WTC11 (cell line): ENCODE data around the gene TOP2B. TPM values are rescaled to one million over a fixed set of nuclear protein-coding genes. Genes with fewer than 3 reads are reported as not detected.

Experiments used
- ATAC-seq: fragments of 200-7000 bp; cut with Tn5 transposase; 2 replicates; pipeline ENCODE4 v1.10.0; 2021; ENCODE audit warnings: mild to moderate bottlenecking, moderate library complexity
- CTCF ChIA-PET: fragments of 300-600 bp; sonication (Branson Sonifier 250); formaldehyde crosslinking; loops from one replicate; lab custom pipeline; 2021; ENCODE audit warnings: antibody characterized with exemption; lab: Charles Lee
- POLR2A ChIA-PET: fragments of 350-600 bp; sonication (Branson Sonifier 250); formaldehyde crosslinking; loops from one replicate; lab custom pipeline; 2021; ENCODE audit warnings: antibody characterized with exemption; lab: Charles Lee
- DNase-seq: peaks from one replicate; pipeline ENCODE4 v3.0.0; 2021; ENCODE audit warnings: low spot score
- H3K27ac Mint-ChIP-seq: 2 replicates; pipeline ENCODE4 v1.8.0; 2021; ENCODE audit warnings: mixed read lengths
- H3K27me3 Mint-ChIP-seq: 2 replicates; pipeline ENCODE4 v1.8.0; 2021; ENCODE audit warnings: low read depth, mild to moderate bottlenecking, moderate library complexity, mixed read lengths
- H3K36me3 Mint-ChIP-seq: 2 replicates; pipeline ENCODE4 v1.8.0; 2021; ENCODE audit warnings: mixed read lengths
- H3K4me1 Mint-ChIP-seq: 2 replicates; pipeline ENCODE4 v1.8.0; 2022; ENCODE audit warnings: mixed read lengths
- H3K4me3 Mint-ChIP-seq: 2 replicates; pipeline ENCODE4 v1.8.0; 2021; ENCODE audit warnings: mild to moderate bottlenecking, moderate library complexity, mixed read lengths
- H3K9me3 Mint-ChIP-seq: 2 replicates; pipeline ENCODE4 v1.8.0; 2021; ENCODE audit warnings: mixed read lengths
- AR ChIP-seq: fragments of 250-450 bp; sonication (Bioruptor Pico); IDR thresholded peaks from 2 replicates; pipeline ENCODE4 v1.9.0; 2021; ENCODE audit warnings: mild to moderate bottlenecking
- ATF3 ChIP-seq: sonication (generic); formaldehyde crosslinking; conservative IDR thresholded peaks from 2 replicates; pipeline ENCODE4 v1.8.1; 2022; ENCODE audit warnings: mild to moderate bottlenecking, missing genetic modification reagents
- CREB1 ChIP-seq: sonication (generic); formaldehyde crosslinking; IDR thresholded peaks from 2 replicates; pipeline ENCODE4 v1.8.0; 2023; ENCODE audit warnings: mild to moderate bottlenecking, missing genetic modification reagents
- E2F4 ChIP-seq: sonication (generic); formaldehyde crosslinking; IDR thresholded peaks from 2 replicates; pipeline ENCODE4 v1.8.1; 2022; ENCODE audit warnings: low read depth, mild to moderate bottlenecking, moderate library complexity, missing genetic modification reagents, borderline replicate concordance
- GABPB1 ChIP-seq: sonication (generic); formaldehyde crosslinking; IDR thresholded peaks from 2 replicates; pipeline ENCODE4 v1.8.1; 2023; ENCODE audit warnings: mild to moderate bottlenecking, missing genetic modification reagents
- GTF2I ChIP-seq: fragments of 250-450 bp; sonication (Bioruptor Pico); conservative IDR thresholded peaks from 2 replicates; pipeline ENCODE4 v1.4.0; 2021; ENCODE audit warnings: mild to moderate bottlenecking
- IRF2 ChIP-seq: sonication (generic); formaldehyde crosslinking; IDR thresholded peaks from 2 replicates; pipeline ENCODE4 v1.8.0; 2022; ENCODE audit warnings: low read depth, missing genetic modification reagents, borderline replicate concordance
- JUN ChIP-seq: sonication (generic); formaldehyde crosslinking; IDR thresholded peaks from 2 replicates; pipeline ENCODE4 v1.8.0; 2023; ENCODE audit warnings: mild to moderate bottlenecking, missing genetic modification reagents
- MAX ChIP-seq: sonication (generic); formaldehyde crosslinking; IDR thresholded peaks from 2 replicates; pipeline ENCODE4 v1.8.0; 2022; ENCODE audit warnings: mild to moderate bottlenecking, missing genetic modification reagents
- MLX ChIP-seq: sonication (generic); formaldehyde crosslinking; IDR thresholded peaks from 2 replicates; pipeline ENCODE4 v1.8.1; 2023; ENCODE audit warnings: mild to moderate bottlenecking, missing genetic modification reagents, moderate library complexity
- MYBL2 ChIP-seq: sonication (generic); formaldehyde crosslinking; IDR thresholded peaks from 2 replicates; pipeline ENCODE4 v1.8.1; 2023; ENCODE audit warnings: mild to moderate bottlenecking, moderate library complexity, missing genetic modification reagents
- NFATC4 ChIP-seq: fragments of 250-450 bp; sonication (Bioruptor Pico); IDR thresholded peaks from 2 replicates; pipeline ENCODE4 v1.9.0; 2021; ENCODE audit warnings: mild to moderate bottlenecking
- NFYB ChIP-seq: sonication (generic); formaldehyde crosslinking; conservative IDR thresholded peaks from 2 replicates; pipeline ENCODE4 v1.8.0; 2022; ENCODE audit warnings: low read depth, missing genetic modification reagents
- RORB ChIP-seq: fragments of 250-450 bp; sonication (Bioruptor Pico); IDR thresholded peaks from 2 replicates; pipeline ENCODE4 v1.9.0; 2021; ENCODE audit warnings: mild to moderate bottlenecking
- SOX15 ChIP-seq: fragments of 250-450 bp; sonication (Bioruptor Pico); IDR thresholded peaks from 2 replicates; pipeline ENCODE4 v1.9.0; 2021; ENCODE audit warnings: mild to moderate bottlenecking
- TP53 ChIP-seq: sonication (generic); formaldehyde crosslinking; IDR thresholded peaks from 2 replicates; pipeline ENCODE4 v1.8.1; 2023; ENCODE audit warnings: mild to moderate bottlenecking, missing genetic modification reagents
- USF1 ChIP-seq: sonication (generic); formaldehyde crosslinking; IDR thresholded peaks from 2 replicates; pipeline ENCODE4 v1.8.0; 2022; ENCODE audit warnings: mild to moderate bottlenecking, missing genetic modification reagents
- ZBTB21 ChIP-seq: sonication (generic); formaldehyde crosslinking; IDR thresholded peaks from 2 replicates; pipeline ENCODE4 v1.8.1; 2023; ENCODE audit warnings: mild to moderate bottlenecking, missing genetic modification reagents, borderline replicate concordance
- ZBTB43 ChIP-seq: sonication (generic); formaldehyde crosslinking; IDR thresholded peaks from 2 replicates; pipeline ENCODE4 v1.8.1; 2023; ENCODE audit warnings: mild to moderate bottlenecking, missing genetic modification reagents
- ZNF138 ChIP-seq: sonication (generic); formaldehyde crosslinking; conservative IDR thresholded peaks from 2 replicates; pipeline ENCODE4 v1.8.1; 2022; ENCODE audit warnings: mild to moderate bottlenecking, moderate library complexity, missing genetic modification reagents
- ZNF416 ChIP-seq: fragments of 250-450 bp; sonication (Bioruptor Pico); IDR thresholded peaks from 2 replicates; pipeline ENCODE4 v1.9.0; 2021; ENCODE audit warnings: mild to moderate bottlenecking, inconsistent platforms
- ZNF532 ChIP-seq: fragments of 250-450 bp; sonication (Bioruptor Pico); IDR thresholded peaks from 2 replicates; pipeline ENCODE4 v1.9.0; 2021; ENCODE audit warnings: mild to moderate bottlenecking, borderline replicate concordance
- total RNA-seq: library from RNA; stranded (reverse); gene quantifications from 3 replicates; pipeline ENCODE4 v1.2.3, GENCODE V29; 2021

Gene TOP2B
- total RNA-seq, 1 experiment from 2014 or later = 151 TPM

DNA sequence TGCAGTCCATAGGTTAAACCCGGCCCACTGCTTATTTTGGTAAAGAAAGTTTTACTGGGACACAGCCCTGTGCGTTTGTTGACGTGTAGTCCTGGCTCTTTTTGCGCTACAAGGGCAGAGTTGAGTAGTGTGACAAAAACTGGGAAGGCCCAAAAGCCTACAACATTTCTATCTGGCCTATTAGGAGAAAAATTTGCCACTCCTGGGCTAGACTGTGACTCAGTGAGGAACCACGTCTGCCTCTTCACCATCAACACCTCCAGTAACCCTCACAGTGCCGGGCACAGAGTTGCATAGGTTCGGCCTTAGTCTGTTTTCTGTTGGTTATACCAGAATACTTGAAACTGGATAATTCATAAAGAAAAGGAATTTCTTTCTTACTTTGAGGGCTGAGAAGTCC lies 110.3 kb downstream of the TOP2B start:
- no peak for DNase-seq
- peaks cover 6% of the 10 kb centered on the region for H3K4me1 Mint-ChIP-seq
- H3K27me3 Mint-ChIP-seq = no peaks in the 10 kb centered on the region
- TF ChIP-seq AR (CRISPR knock-in tag) (no peak), CREB1 (no peak), MLX (CRISPR knock-in tag) (no peak), GABPB1 (CRISPR knock-in tag) (no peak), SOX15 (CRISPR knock-in tag) (no peak), USF1 (CRISPR knock-in tag) (no peak), RORB (CRISPR knock-in tag) (no peak), NFATC4 (CRISPR knock-in tag) (no peak), GTF2I (no peak), IRF2 (CRISPR knock-in tag) (no peak), ZBTB21 (CRISPR knock-in tag) (no peak), MYBL2 (CRISPR knock-in tag) (no peak), MAX (CRISPR knock-in tag) (no peak), ZBTB43 (CRISPR knock-in tag) (no peak), JUN (no peak), E2F4 (CRISPR knock-in tag) (no peak)
- no peaks in the 10 kb centered on the region for H3K36me3 Mint-ChIP-seq
- H3K9me3 Mint-ChIP-seq = peaks cover 13% of the 10 kb centered on the region
- no peak overlapping the region for H3K27ac Mint-ChIP-seq
- ATAC-seq = no peak
- ChIA-PET POLR2A (no interaction called here), CTCF (interaction anchor here (0.6 to 1.0 kb wide), 2 partner anchors 22 to 23 kb away, joined by 3 read pairs; no protein-coding TSS in a partner anchor)
- H3K4me3 Mint-ChIP-seq = no peak overlapping the region

DNA sequence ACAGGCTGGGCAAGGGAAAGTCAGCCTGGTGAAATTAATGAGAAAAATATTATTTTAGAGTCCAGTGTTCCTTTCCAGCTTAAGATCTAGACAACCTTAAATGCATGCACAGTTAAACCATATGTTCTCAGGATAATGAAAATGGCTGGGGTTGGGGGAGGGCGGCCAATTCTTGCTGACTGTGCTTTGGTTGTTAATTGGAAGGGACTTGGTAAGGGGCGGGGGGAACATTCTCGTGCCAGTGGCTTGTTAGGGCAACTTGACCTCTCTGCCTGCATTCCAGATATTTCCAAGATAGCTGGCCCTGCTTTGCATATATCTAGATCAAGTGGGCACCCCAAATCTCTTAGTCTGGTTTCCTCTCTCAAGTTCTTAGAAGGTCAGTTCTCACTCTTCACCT lies 112.5 kb downstream of the TOP2B start:
- ChIA-PET CTCF (no interaction called here), POLR2A (interaction anchor here (0.5 kb wide), 1 partner anchor 82 kb away, joined by 3 read pairs; no protein-coding TSS in a partner anchor)
- ATAC-seq = no peak
- no peak for DNase-seq
- no peak overlapping the region for H3K4me3 Mint-ChIP-seq
- no peak overlapping the region for H3K27ac Mint-ChIP-seq
- peaks cover 17% of the 10 kb centered on the region for H3K9me3 Mint-ChIP-seq
- H3K36me3 Mint-ChIP-seq = no peaks in the 10 kb centered on the region
- no peaks in the 10 kb centered on the region for H3K27me3 Mint-ChIP-seq
- H3K4me1 Mint-ChIP-seq = peaks cover 6% of the 10 kb centered on the region
- TF ChIP-seq ZNF138 (CRISPR knock-in tag) = no peak
- TF ChIP-seq NFYB (CRISPR knock-in tag) = no peak
- no peak for TF ChIP-seq MLX (CRISPR knock-in tag)
- TF ChIP-seq ZNF532 (CRISPR knock-in tag) = no peak
- TF ChIP-seq MYBL2 (CRISPR knock-in tag) = no peak
- TF ChIP-seq ZNF416 (CRISPR knock-in tag) = no peak
- TF ChIP-seq ATF3 (CRISPR knock-in tag) = no peak
- TF ChIP-seq TP53 (CRISPR knock-in tag) = no peak
